MM.1S (cell line): ENCODE results near the gene SLC6A3.

Experiments
- CTCF ChIP-seq: fragments of 300-600 bp; sonication (generic); IDR thresholded peaks from 2 replicates; pipeline ENCODE4 v1.5.1; 2016; ENCODE audit warnings: antibody characterized with exemption, low read length, mixed read lengths
- EZH2 ChIP-seq: fragments of 300-600 bp; sonication (generic); optimal IDR thresholded peaks from 2 replicates; pipeline ENCODE3; 2017; ENCODE audit warnings: low read depth, mild to moderate bottlenecking, antibody characterized with exemption, low read length, mixed read lengths
- EZH2phosphoT487 ChIP-seq: fragments of 300-600 bp; sonication (generic); IDR thresholded peaks from 2 replicates; pipeline ENCODE4 v1.6.1; 2018; ENCODE audit warnings: antibody characterized with exemption, low read length

DNA sequence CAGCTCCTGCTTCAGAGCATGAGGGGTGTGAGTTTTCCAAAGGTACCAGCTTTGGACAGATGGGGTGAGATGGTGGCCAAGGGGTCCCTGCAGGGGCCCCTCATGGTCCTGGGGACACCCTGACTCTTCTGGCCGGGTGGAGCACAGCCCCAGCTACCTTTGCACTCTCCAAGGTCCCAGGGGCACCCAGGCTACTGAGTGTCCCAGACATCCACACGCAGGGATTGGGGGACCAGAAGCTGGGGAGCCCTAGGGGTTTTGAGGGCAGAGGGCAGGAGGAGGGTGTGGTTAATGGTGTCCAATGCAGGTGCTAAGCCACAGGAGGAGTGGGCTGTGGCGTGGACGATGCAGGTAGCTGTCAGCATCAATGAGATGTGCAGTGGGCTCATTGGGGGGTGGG, 84.4 kb downstream of the SLC6A3 start:
- TF ChIP-seq CTCF = no peak
- no peak for TF ChIP-seq EZH2
- no peak for TF ChIP-seq EZH2phosphoT487
